IMR-90 (cell line): ENCODE measurements around the gene CLEC16A.

Experiments
- CHD1 ChIP-seq: IDR thresholded peaks from 2 replicates; pipeline ENCODE4 v1.6.1; 2012; ENCODE audit warnings: low read depth, low read length, improper control_type of control experiment
- CTCF ChIP-seq: conservative IDR thresholded peaks from 2 replicates; pipeline ENCODE4 v1.5.1; 2012; ENCODE audit warnings: mild to moderate bottlenecking, low read depth, low read length, improper control_type of control experiment
- FOS ChIP-seq: fragments of 150-350 bp; IDR thresholded peaks from 2 replicates; pipeline ENCODE4 v1.6.1; 2016; ENCODE audit warnings: low read depth, low read length
- MAFK ChIP-seq: IDR thresholded peaks from 2 replicates; pipeline ENCODE4 v1.6.1; 2012; ENCODE audit warnings: low read depth, low read length, improper control_type of control experiment
- POLR2A ChIP-seq: IDR thresholded peaks from 2 replicates; pipeline ENCODE4 v1.6.1; 2012; ENCODE audit warnings: mild to moderate bottlenecking, low read depth, low read length
- RCOR1 ChIP-seq: IDR thresholded peaks from 2 replicates; pipeline ENCODE4 v1.6.1; 2012; ENCODE audit warnings: mild to moderate bottlenecking, low read length, improper control_type of control experiment; ENCODE audit not compliant: insufficient replicate concordance
- RFX5 ChIP-seq: IDR thresholded peaks from 2 replicates; pipeline ENCODE4 v1.8.0; 2012; ENCODE audit warnings: low read depth, mild to moderate bottlenecking, low read length, moderate library complexity
- SMC3 ChIP-seq: fragments of 150-350 bp; IDR thresholded peaks from 2 replicates; pipeline ENCODE4 v1.6.1; 2016; ENCODE audit warnings: low read depth, mild to moderate bottlenecking, antibody characterized with exemption, low read length, moderate library complexity
- USF2 ChIP-seq: fragments of 150-350 bp; IDR thresholded peaks from 2 replicates; pipeline ENCODE4 v1.6.1; 2017; ENCODE audit warnings: mild to moderate bottlenecking, antibody characterized with exemption, low read length, low read depth
- TF ChIP-seq, protein P1 (sequence below): fragments of 150-350 bp; IDR thresholded peaks from 2 replicates; pipeline ENCODE4 v1.6.1; 2016; ENCODE audit warnings: low read depth, mild to moderate bottlenecking, low read length, moderate library complexity, borderline replicate concordance

GRCh38 chr16:11165349-11165748 lies 221.0 kb downstream of the CLEC16A start:
- TF ChIP-seq CTCF (no peak), RFX5 (no peak), CHD1 (no peak), USF2 (no peak), MAFK (no peak), POLR2A (no peak), SMC3 (no peak), RCOR1 (no peak), FOS (no peak)
- TF ChIP-seq, protein P1, sequence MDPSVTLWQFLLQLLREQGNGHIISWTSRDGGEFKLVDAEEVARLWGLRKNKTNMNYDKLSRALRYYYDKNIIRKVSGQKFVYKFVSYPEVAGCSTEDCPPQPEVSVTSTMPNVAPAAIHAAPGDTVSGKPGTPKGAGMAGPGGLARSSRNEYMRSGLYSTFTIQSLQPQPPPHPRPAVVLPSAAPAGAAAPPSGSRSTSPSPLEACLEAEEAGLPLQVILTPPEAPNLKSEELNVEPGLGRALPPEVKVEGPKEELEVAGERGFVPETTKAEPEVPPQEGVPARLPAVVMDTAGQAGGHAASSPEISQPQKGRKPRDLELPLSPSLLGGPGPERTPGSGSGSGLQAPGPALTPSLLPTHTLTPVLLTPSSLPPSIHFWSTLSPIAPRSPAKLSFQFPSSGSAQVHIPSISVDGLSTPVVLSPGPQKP: no peak
